HUES6 (cell line): ENCODE measurements around the gene SMARCD3.

Source experiments
- H3K27ac ChIP-seq: 2 replicates; pipeline ENCODE4 v1.7.0; 2013; ENCODE audit warnings: low read depth, mild to moderate bottlenecking, low read length, inconsistent platforms
- H3K27me3 ChIP-seq: 2 replicates; pipeline ENCODE4 v1.6.1; 2013; ENCODE audit warnings: low read length; ENCODE audit not compliant: control insufficient read depth, insufficient read depth
- H3K36me3 ChIP-seq: 2 replicates; pipeline ENCODE4 v1.6.1; 2013; ENCODE audit warnings: low read length; ENCODE audit not compliant: control insufficient read depth, insufficient read depth
- H3K4me1 ChIP-seq: 2 replicates; pipeline ENCODE4 v1.6.1; 2013; ENCODE audit warnings: low read length; ENCODE audit not compliant: control insufficient read depth, insufficient read depth
- H3K4me3 ChIP-seq: 2 replicates; pipeline ENCODE4 v1.5.1; 2013; ENCODE audit warnings: low read depth, low read length
- H3K9ac ChIP-seq: one replicate; pipeline ENCODE4 v1.6.1; 2013; ENCODE audit warnings: mild to moderate bottlenecking, low read length
- H3K9me3 ChIP-seq: 2 replicates; pipeline ENCODE4 v1.6.1; 2013; ENCODE audit warnings: low read depth, low read length; ENCODE audit not compliant: control insufficient read depth, insufficient read depth

Gene SMARCD3

DNA sequence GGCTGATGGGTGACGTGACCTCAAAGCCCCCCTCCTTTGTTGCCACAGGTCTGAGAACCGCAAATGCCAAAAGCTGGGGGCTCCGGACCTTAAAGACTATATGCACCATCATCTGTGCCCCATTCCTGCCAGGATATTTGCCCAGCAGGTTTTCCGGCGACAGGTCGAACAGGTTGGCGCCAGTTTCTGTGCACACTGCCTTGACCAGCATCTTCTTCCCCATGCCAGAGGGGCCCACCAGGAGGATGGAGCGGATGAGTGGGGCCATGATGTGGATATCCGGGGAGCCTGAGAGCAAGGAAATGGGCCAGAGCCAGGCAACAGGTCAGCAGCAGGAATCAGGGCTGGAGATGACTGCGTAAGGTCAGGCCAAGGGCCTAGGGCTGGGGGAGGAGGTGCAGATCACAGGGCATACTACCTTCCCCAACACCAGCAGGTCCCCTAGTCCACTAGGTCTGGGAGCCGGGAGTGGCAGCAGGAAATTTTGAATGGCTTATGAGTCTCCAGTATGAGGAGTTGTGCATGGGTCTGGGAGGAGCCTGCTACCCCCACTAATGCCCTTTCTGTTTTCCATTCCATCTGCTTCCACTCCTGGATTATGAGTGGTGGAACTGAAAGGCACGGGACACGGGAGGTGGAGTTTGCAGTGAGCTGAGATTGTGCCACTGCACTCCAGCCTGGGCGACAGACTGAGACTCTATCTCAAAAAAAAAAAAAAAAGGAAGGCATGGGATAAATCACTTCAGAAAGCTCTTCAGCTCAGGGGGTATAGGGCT, 55.1 kb downstream of the SMARCD3 start:
- Histone ChIP-seq H3K27ac (no peak overlapping the region), H3K9me3 (no peaks in the 10 kb centered on the region), H3K27me3 (peaks cover 44% of the 10 kb centered on the region), H3K36me3 (no peaks in the 10 kb centered on the region), H3K4me3 (no peak overlapping the region), H3K9ac (no peak overlapping the region), H3K4me1 (no peaks in the 10 kb centered on the region)

DNA sequence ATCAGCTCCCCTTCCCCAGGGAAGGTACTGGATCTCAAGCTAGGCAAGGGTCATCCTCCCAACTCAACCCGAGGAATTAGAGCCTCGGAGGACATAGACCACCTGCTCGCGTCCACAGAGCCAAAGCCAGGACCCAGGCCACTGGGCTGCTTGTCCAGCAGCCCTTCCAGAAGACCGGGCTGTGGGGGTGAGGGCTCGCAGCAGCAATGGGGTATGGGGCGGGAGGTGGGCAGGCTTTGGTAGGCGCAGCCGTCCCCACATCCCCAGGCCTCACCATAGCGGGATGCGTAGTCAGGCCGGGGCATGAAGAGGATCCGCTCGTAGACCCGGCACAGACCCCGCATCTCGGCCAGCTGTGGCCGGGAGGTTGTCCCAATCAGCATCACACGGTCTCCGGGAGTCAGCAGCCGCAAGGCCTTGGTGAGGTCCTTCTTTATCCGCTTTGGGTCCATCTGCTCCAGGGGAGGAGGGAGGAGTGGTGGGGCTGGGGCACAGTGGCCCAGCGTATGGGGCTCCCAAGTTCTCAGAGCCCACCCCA, 56.4 kb downstream of the SMARCD3 start:
- Histone ChIP-seq H3K4me3 (no peak overlapping the region), H3K27me3 (peaks cover 42% of the 10 kb centered on the region), H3K4me1 (no peaks in the 10 kb centered on the region), H3K27ac (no peak overlapping the region), H3K9me3 (no peaks in the 10 kb centered on the region), H3K9ac (no peak overlapping the region), H3K36me3 (no peaks in the 10 kb centered on the region)

DNA sequence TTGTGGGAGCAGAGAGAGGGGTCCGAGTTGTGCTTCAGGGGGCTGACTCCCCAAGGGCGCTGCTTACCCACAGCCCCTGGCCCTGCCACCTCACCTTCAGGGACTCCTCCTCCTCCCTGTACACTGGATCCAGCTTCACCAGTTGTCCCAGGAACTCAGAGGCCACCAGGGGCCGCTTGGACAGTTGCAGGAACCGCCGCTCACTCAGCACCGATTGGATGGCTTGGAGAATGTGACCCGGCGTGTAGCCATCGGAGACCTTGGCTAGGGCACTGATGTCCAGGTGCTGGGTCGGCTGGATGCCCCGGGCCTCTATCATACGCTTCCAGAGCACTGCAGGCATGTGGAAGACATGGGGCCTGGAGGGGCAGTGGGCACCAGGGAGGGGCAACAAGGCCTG, 57.0 kb downstream of the SMARCD3 start:
- H3K27ac ChIP-seq: no peak overlapping the region
- no peaks in the 10 kb centered on the region for H3K9me3 ChIP-seq
- H3K36me3 ChIP-seq: no peaks in the 10 kb centered on the region
- H3K27me3 ChIP-seq: peaks cover 36% of the 10 kb centered on the region
- no peak overlapping the region for H3K9ac ChIP-seq
- H3K4me1 ChIP-seq: no peaks in the 10 kb centered on the region
- no peak overlapping the region for H3K4me3 ChIP-seq

DNA sequence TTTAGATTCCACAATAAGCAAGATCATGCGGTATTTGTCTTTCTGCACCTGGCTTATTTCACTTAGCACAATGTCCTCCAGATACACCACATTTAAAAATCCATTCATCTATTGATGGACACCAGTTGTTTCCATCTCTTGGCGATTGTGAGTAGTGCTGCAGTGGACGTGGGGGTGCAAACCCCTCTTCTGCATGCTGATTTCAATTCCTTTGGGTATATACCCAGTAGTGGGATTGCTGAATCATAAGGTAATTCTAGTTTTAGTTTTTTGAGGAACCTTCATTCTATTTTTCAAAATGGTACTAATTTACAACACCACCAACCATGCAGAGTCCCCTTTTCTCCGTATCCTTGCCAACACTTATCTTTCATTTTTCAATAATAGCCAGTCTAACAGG, 59.5 kb downstream of the SMARCD3 start:
- Histone ChIP-seq H3K27me3 (peaks cover 15% of the 10 kb centered on the region; the same call in 1 of the 2 replicates), H3K36me3 (no peaks in the 10 kb centered on the region), H3K4me3 (no peak overlapping the region), H3K9me3 (no peaks in the 10 kb centered on the region), H3K9ac (no peak overlapping the region), H3K27ac (no peak overlapping the region), H3K4me1 (no peaks in the 10 kb centered on the region)
